NAMALWA (cell line): Measurements from ENCODE around the gene HSD3B1.
"Not testable (repeated sequence)": the region's sequence is repeated elsewhere in the genome, so short reads cannot be mapped to it uniquely, and the experiment has no call there.

Source experiments
- DNase-seq: peaks from one replicate; pipeline ENCODE4 v3.0.0-alpha.2; 2015; ENCODE audit warnings: low spot score

The HSD3B1 gene

GRCh38 chr1:119553302-119554071 lies 46.5 kb downstream of the HSD3B1 start:
- not testable (repeated sequence) for DNase-seq

DNA sequence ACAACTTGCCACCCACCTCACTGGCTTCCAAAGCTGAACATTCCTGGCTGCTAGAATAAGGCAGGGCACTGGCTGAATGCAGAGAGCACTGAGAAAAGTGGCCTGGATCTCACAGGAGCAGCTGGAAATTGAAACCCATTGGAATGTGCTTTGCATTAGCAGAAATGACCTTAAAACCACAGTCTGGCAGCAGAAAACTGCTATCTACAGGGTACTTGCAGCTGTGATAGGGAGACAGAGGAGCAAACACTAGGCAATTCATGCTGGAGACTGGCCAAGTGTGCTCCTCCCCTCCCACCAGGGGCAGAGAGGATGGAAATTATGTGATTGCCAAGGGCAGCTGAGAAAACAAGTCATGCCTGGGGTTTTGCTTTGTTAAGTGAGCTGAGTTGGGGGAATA lies 47.2 kb downstream of the HSD3B1 start:
- DNase-seq: no peak

- no peak for DNase-seq
Measured at GRCh38 chr1:119556423-119556822, 49.4 kb downstream of the HSD3B1 start.

- DNase-seq: not testable (repeated sequence)
Measured at GRCh38 chr1:119560402-119560801, 53.4 kb downstream of the HSD3B1 start.

GRCh38 chr1:119564548-119564947 lies 57.5 kb downstream of the HSD3B1 start:
- no peak for DNase-seq
